Lower leg skin (tissue), 3 donors: ENCODE results near the gene AGPAT4.

Experiments used
- POLR2A ChIP-seq, 2 donors: fragments of 450-650 bp; IDR thresholded peaks; one replicate each; pipeline ENCODE4 v1.6.1; 2016 to 2017; ENCODE audit warnings: antibody characterized with exemption in 2 of 2, mild to moderate bottlenecking in 1 of 2, moderate library complexity in 1 of 2
- TF ChIP-seq, protein P1 (sequence below), 3 donors: fragments of 450-650 bp; IDR thresholded peaks; one replicate each; pipeline ENCODE4 v1.5.1; 2016; ENCODE audit warnings: antibody characterized with exemption in 3 of 3, mild to moderate bottlenecking in 3 of 3, moderate library complexity in 2 of 3

DNA sequence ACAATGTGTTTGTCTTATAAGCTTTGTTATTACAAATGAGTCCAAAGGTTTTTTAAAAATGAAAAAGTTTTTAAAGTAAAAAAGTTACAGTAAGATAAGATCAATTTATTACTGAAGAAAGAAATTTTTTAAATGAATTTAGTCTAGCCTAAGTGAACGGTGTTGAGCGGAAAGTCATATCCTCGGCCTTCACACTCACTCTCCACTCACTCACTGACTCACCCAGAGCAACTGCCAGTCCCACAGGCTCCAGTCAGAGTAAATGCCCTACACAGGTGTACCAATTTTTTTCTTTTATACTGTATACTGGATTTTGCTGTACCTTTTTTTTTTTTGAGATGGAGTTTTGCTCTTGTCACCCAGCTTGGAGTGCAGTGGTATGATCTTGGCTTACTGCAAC is 42.7 kb upstream of the AGPAT4 start:
- TF ChIP-seq POLR2A (IDR thresholded peaks at IDR 0.05) = no peak
- TF ChIP-seq, protein P1, sequence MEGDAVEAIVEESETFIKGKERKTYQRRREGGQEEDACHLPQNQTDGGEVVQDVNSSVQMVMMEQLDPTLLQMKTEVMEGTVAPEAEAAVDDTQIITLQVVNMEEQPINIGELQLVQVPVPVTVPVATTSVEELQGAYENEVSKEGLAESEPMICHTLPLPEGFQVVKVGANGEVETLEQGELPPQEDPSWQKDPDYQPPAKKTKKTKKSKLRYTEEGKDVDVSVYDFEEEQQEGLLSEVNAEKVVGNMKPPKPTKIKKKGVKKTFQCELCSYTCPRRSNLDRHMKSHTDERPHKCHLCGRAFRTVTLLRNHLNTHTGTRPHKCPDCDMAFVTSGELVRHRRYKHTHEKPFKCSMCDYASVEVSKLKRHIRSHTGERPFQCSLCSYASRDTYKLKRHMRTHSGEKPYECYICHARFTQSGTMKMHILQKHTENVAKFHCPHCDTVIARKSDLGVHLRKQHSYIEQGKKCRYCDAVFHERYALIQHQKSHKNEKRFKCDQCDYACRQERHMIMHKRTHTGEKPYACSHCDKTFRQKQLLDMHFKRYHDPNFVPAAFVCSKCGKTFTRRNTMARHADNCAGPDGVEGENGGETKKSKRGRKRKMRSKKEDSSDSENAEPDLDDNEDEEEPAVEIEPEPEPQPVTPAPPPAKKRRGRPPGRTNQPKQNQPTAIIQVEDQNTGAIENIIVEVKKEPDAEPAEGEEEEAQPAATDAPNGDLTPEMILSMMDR (IDR thresholded peaks at IDR 0.05) = no peak
